Activated CD8-positive, alpha-beta memory T cell treated with anti-CD3 and anti-CD28 coated beads, Interleukin-2, amount 50 U/mL, for 4 hours (primary cell): ENCODE measurements around the gene EDRF1.
"Not testable (repeated sequence)": the region's sequence is repeated elsewhere in the genome, so short reads cannot be mapped to it uniquely, and the experiment has no call there.

Experiments used
- DNase-seq: peaks from one replicate; pipeline ENCODE4 v3.0.0-alpha.2; 2020

Gene EDRF1

GRCh38 chr10:125707541-125708468 is 11.7 kb upstream of the EDRF1 start:
- DNase-seq: no peak

- no peak for DNase-seq
Observed at GRCh38 chr10:125708971-125709503, 10.5 kb upstream of the EDRF1 start.

GRCh38 chr10:125709553-125710474 is 9.7 kb upstream of the EDRF1 start:
- no peak for DNase-seq

- no peak for DNase-seq
Observed at GRCh38 chr10:125711110-125711750, 8.3 kb upstream of the EDRF1 start.

- DNase-seq: not testable (repeated sequence)
Observed at GRCh38 chr10:125714728-125715127, 4.8 kb upstream of the EDRF1 start.

- no peak for DNase-seq
Observed at GRCh38 chr10:125720002-125720382, 483 bp downstream of the EDRF1 start.

- no peak for DNase-seq
Observed at GRCh38 chr10:125721035-125721434, 1.5 kb downstream of the EDRF1 start.

- DNase-seq: no peak
Observed at GRCh38 chr10:125722811-125723210, 3.3 kb downstream of the EDRF1 start.

GRCh38 chr10:125726914-125727313 is 7.4 kb downstream of the EDRF1 start:
- DNase-seq: no peak

GRCh38 chr10:125727436-125727835 is 7.9 kb downstream of the EDRF1 start:
- DNase-seq: no peak

GRCh38 chr10:125734148-125734547 is 14.6 kb downstream of the EDRF1 start:
- DNase-seq: no peak

GRCh38 chr10:125734823-125735222 is 15.3 kb downstream of the EDRF1 start:
- no peak for DNase-seq

- no peak for DNase-seq
Observed at GRCh38 chr10:125738206-125738605, 18.7 kb downstream of the EDRF1 start.

- DNase-seq: no peak
Observed at GRCh38 chr10:125739994-125740679, 20.6 kb downstream of the EDRF1 start.

- no peak for DNase-seq
Observed at GRCh38 chr10:125742465-125742864, 23.0 kb downstream of the EDRF1 start.

- no peak for DNase-seq
Observed at GRCh38 chr10:125744909-125745308, 25.4 kb downstream of the EDRF1 start.

GRCh38 chr10:125747417-125747816 is 27.9 kb downstream of the EDRF1 start:
- no peak for DNase-seq

- DNase-seq: no peak
Observed at GRCh38 chr10:125756196-125756595, 36.7 kb downstream of the EDRF1 start.

GRCh38 chr10:125756853-125757487 is 37.5 kb downstream of the EDRF1 start:
- no peak for DNase-seq

GRCh38 chr10:125757742-125758141 is 38.2 kb downstream of the EDRF1 start:
- DNase-seq: no peak

- DNase-seq: no peak
Observed at GRCh38 chr10:125761961-125762360, 42.5 kb downstream of the EDRF1 start.
